CD4-positive, alpha-beta T cell treated with Interleukin-17A for 4 hours (primary cell): ENCODE measurements around the gene JTB.

ENCODE experiments used
- DNase-seq: peaks from one replicate; pipeline ENCODE4 v3.0.0-alpha.2; 2020; ENCODE audit warnings: mixed read lengths

JTB gene

GRCh38 chr1:153929981-153930948, 47.2 kb downstream of the JTB start:
- DNase-seq, result no peak

GRCh38 chr1:153929426-153929825, 48.0 kb downstream of the JTB start:
- DNase-seq, result no peak

- DNase-seq, result no peak
Observed at GRCh38 chr1:153928791-153929341, 48.6 kb downstream of the JTB start.

- no peak for DNase-seq
Observed at GRCh38 chr1:153928245-153928644, 49.2 kb downstream of the JTB start.

DNA sequence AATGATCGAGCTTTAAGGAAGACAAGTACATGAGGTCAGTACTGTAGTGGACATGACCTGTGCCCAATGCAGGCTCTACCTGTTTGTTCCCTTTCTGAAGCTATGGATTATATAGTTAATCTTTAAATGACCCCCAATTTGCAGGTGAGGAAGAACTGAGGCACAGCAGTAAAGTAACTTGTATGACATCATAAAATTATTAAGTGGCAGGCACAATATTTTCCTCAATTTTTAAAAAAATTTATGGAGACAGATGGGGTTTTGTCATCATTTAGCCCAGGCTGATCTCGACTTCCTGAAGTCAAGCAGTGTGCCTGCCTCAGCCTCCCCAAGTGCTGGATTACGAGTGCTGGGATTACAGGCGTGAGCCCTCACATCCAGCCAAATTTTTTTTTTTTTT, 51.1 kb downstream of the JTB start:
- DNase-seq, result no peak
